Thyroid gland (tissue), 4 donors: Measurements from ENCODE around the gene ERICH6. TPM values are rescaled to one million over a fixed set of nuclear protein-coding genes. Genes with fewer than 3 reads are reported as not detected.

Experiments
- DNase-seq, 2 donors: peaks; one replicate each; pipeline ENCODE4 v3.0.0-alpha.2; 2019
- H3K27ac ChIP-seq, 3 donors: fragments of 200-600 bp; sonication (generic); 1 replicate in 2 of 3; 2 replicates in 1 of 3; pipeline ENCODE4 v1.5.1; 2016 to 2019; ENCODE audit warnings: mild to moderate bottlenecking in 1 of 3, moderate library complexity in 1 of 3
- H3K27me3 ChIP-seq: fragments of 200-600 bp; sonication (generic); one replicate; pipeline ENCODE4 v1.5.1; 2019
- H3K36me3 ChIP-seq, 2 donors: fragments of 200-600 bp; sonication (generic); one replicate each; pipeline ENCODE4 v1.5.1; 2016 to 2019
- H3K4me1 ChIP-seq, 2 donors: fragments of 200-600 bp; sonication (generic); one replicate each; pipeline ENCODE4 v1.5.1; 2017 to 2019
- H3K4me3 ChIP-seq, 3 donors: fragments of 200-600 bp; sonication (generic); replicated peaks in 1 of 3; 1 replicate in 2 of 3; 2 replicates in 1 of 3; pipeline ENCODE4 v1.5.1; 2016; ENCODE audit warnings: mild to moderate bottlenecking in 1 of 3
- H3K9me3 ChIP-seq: fragments of 200-600 bp; sonication (generic); one replicate; pipeline ENCODE4 v1.5.1; 2017
- POLR2A ChIP-seq, 2 donors: fragments of 450-650 bp; IDR thresholded peaks; one replicate each; pipeline ENCODE4 v1.6.1; 2017; ENCODE audit warnings: antibody characterized with exemption in 2 of 2, mild to moderate bottlenecking in 2 of 2, moderate library complexity in 1 of 2
- WGBS, 2 donors: methylation state at CpG; one replicate each; pipeline ENCODE4 v1.1.5; 2017; 5-methylcytosine and 5-hydroxymethylcytosine counted together
- intact Hi-C: fragments of 100-400 bp; cut with DNase I; formaldehyde crosslinking; loops from one replicate; pipeline ENCODE4 v1.15.1; 2023
- total RNA-seq, 4 donors: library from RNA; depleted of rRNA; stranded (reverse); fragments of >200 nt; gene quantifications; one replicate each; pipeline ENCODE4 v1.2.3, GENCODE V29; 2016
- TF ChIP-seq, protein P1 (sequence below), 6 experiments: fragments of 200-600 bp in 3 of 6; fragments of 450-650 bp in 3 of 6; sonication (generic) in 3 of 6; IDR thresholded peaks; one replicate each; pipeline ENCODE4 v1.5.1; 2016 to 2019; ENCODE audit warnings: antibody characterized with exemption in 6 of 6, mild to moderate bottlenecking in 2 of 6, inconsistent platforms in 1 of 6, moderate library complexity in 1 of 6

The ERICH6 gene
- total RNA-seq, 4 donors from 2014 or later, result 0.11 to 0.27 TPM; not detected in 2

DNA sequence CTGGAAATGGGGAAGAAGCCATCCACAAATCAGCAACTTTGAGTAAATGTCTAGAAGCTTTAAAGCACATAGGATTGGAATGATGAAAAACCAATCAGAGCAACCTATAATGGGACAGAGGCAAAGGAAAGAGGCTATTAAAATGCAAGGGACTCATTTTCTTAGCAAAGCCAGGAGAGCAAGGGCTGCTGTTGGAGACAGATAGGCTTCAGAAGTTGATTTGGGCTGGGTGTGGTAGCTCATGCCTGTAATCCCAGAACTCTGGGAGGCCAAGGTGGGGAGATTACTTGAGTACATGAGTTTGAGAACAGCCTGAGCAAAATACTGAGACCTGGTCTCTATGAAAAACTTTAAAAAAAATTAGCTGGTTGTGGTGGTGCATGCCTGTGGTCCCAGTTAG is 16.1 kb downstream of the ERICH6 start:
- Histone ChIP-seq H3K9me3 (no peaks in the 10 kb centered on the region), H3K36me3 (no peaks in the 10 kb centered on the region), H3K27ac (no peak overlapping the region), H3K4me1 (no peaks in the 10 kb centered on the region), H3K27me3 (no peaks in the 10 kb centered on the region), H3K4me3 (no peak overlapping the region)
- DNase-seq, result no peak
- TF ChIP-seq POLR2A (IDR thresholded peaks at IDR 0.05), result no peak
- TF ChIP-seq, protein P1, sequence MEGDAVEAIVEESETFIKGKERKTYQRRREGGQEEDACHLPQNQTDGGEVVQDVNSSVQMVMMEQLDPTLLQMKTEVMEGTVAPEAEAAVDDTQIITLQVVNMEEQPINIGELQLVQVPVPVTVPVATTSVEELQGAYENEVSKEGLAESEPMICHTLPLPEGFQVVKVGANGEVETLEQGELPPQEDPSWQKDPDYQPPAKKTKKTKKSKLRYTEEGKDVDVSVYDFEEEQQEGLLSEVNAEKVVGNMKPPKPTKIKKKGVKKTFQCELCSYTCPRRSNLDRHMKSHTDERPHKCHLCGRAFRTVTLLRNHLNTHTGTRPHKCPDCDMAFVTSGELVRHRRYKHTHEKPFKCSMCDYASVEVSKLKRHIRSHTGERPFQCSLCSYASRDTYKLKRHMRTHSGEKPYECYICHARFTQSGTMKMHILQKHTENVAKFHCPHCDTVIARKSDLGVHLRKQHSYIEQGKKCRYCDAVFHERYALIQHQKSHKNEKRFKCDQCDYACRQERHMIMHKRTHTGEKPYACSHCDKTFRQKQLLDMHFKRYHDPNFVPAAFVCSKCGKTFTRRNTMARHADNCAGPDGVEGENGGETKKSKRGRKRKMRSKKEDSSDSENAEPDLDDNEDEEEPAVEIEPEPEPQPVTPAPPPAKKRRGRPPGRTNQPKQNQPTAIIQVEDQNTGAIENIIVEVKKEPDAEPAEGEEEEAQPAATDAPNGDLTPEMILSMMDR (IDR thresholded peaks at IDR 0.05), result no peak
- intact Hi-C loops, result no loop called here

DNA sequence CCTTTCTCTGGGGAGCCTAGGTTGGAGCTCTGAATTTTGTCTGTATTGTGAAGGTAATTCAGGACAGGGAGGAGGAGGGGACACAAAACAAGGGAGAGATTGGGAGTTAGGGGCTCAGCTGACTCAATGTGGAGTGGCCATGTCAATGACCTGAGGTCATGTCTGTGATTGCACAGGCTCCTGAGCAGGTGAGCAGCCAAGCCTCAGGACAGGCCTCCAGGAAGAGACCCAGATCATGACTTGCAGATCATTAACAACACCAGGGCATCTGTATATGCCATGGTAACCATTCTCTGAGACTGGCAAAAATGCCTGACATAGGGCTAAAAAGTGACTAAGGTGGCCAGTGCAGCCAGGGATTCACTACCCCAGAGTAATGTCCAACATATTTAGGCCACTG is 20.9 kb downstream of the ERICH6 start:
- no peak for TF ChIP-seq POLR2A (IDR thresholded peaks at IDR 0.05)
- TF ChIP-seq, protein P1 (IDR thresholded peaks at IDR 0.05), result no peak
- H3K27ac ChIP-seq, result no peak overlapping the region
- intact Hi-C loops, result no loop called here
- H3K9me3 ChIP-seq, result no peaks in the 10 kb centered on the region
- no peaks in the 10 kb centered on the region for H3K27me3 ChIP-seq
- no peak overlapping the region for H3K4me3 ChIP-seq
- DNase-seq, result no peak
- H3K36me3 ChIP-seq, result no peaks in the 10 kb centered on the region
- H3K4me1 ChIP-seq, result no peaks in the 10 kb centered on the region

DNA sequence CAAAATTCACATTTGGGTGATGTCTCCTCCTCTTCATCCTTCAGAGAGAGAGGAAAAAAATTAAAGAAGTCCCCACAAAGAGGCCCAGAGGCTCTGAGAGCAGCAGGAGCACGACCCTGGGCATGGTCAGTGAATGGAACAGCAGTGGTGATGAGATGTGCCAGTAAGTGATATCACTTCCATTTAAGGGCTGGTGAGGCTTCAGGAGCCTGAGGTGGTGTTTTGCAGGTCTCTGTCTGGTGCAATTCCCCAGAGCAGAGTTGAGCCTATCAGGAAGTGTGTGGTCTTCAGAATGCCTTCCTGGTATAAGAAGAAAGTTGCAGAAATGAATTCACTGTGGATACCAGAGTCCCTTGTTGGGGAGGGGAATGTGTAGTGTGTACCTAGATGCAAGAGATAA is 21.4 kb downstream of the ERICH6 start:
- H3K9me3 ChIP-seq, result no peaks in the 10 kb centered on the region
- H3K36me3 ChIP-seq, result no peaks in the 10 kb centered on the region
- no peak overlapping the region for H3K27ac ChIP-seq
- no peaks in the 10 kb centered on the region for H3K4me1 ChIP-seq
- 68 to 80% methylated on average over 1 of the region's 1 CpG for WGBS, 2 donors
- intact Hi-C loops, result no loop called here
- no peak overlapping the region for H3K4me3 ChIP-seq
- DNase-seq, result no peak
- no peaks in the 10 kb centered on the region for H3K27me3 ChIP-seq
- no peak for TF ChIP-seq POLR2A (IDR thresholded peaks at IDR 0.05)
- TF ChIP-seq, protein P1 (IDR thresholded peaks at IDR 0.05), result no peak

DNA sequence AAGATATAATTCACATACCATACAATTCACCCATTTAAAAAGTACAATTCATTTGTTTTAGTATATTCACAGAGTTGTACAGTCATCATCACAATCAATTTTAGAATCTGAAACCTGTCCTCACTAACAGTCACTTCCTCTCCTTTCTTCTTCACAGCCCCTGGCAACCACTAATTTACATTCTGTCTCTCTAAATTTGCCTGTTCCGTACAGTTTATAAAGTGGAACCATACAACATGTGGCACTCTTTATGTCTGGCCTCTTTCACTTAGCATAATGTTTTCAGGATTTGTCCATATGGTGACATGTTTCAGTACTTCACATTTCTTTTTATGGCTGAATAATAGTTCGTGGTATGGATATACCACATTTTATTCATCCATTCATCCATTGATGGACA is 22.7 kb downstream of the ERICH6 start:
- Histone ChIP-seq H3K36me3 (no peaks in the 10 kb centered on the region), H3K27ac (no peak overlapping the region), H3K9me3 (no peaks in the 10 kb centered on the region), H3K4me1 (no peaks in the 10 kb centered on the region), H3K27me3 (no peaks in the 10 kb centered on the region), H3K4me3 (no peak overlapping the region)
- 60 to 67% methylated on average over 2 of the region's 2 CpGs for WGBS, 2 donors
- TF ChIP-seq, protein P1 (IDR thresholded peaks at IDR 0.05), result no peak
- TF ChIP-seq POLR2A (IDR thresholded peaks at IDR 0.05), result no peak
- no peak for DNase-seq
- intact Hi-C loops, result no loop called here

DNA sequence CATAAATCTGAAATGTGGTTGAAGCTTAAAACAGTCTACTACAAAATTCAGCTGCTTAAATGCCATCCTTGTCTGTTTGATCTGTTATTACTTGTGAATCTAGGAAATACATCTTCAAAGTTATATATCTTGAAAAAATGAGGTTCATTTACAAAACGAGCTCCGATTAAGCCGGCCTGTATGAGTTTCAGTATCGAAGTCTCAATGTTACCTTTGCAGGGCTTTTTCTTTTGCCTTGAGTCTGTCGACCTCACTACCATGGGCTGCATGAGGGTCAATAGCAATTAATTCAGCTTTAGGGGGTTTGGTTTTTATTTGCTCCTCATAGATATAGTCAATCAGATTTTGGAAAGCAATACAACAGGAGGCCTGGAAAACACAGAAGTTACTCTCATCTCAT is 23.2 kb downstream of the ERICH6 start:
- H3K4me3 ChIP-seq, result no peak overlapping the region
- DNase-seq, result no peak
- H3K9me3 ChIP-seq, result no peaks in the 10 kb centered on the region
- no peaks in the 10 kb centered on the region for H3K27me3 ChIP-seq
- H3K27ac ChIP-seq, result no peak overlapping the region
- no peaks in the 10 kb centered on the region for H3K36me3 ChIP-seq
- no peaks in the 10 kb centered on the region for H3K4me1 ChIP-seq
- TF ChIP-seq POLR2A (IDR thresholded peaks at IDR 0.05), result no peak
- TF ChIP-seq, protein P1 (IDR thresholded peaks at IDR 0.05), result no peak
- intact Hi-C loops, result no loop called here
- 91 to 94% methylated on average over 5 of the region's 5 CpGs for WGBS, 2 donors
